ENCODE data around the gene MRPL1. TPM values are rescaled to one million over a fixed set of nuclear protein-coding genes. Genes with fewer than 3 reads are reported as not detected.

The MRPL1 gene
- total RNA-seq (10 to 100 TPM; 16.6 to 17.9 TPM), polyA plus RNA-seq (ENCODE audit: insufficient read depth, low read depth, low replicate concordance) (11.5 TPM)
- long read RNA-seq, donor 1, transcript MRPL1-201 (9 exons, 1,490 nt): major isoform, 17 of 29 reads
- long read RNA-seq, donor 1, partial matches to known transcripts: 12 of 29 reads
- long read RNA-seq, donor 1, other reads (novel, unspliced or antisense): 0 of 29 reads
- long read RNA-seq, donor 2, transcript MRPL1-201 (9 exons, 1,490 nt): major isoform, 10 of 16 reads
- long read RNA-seq, donor 2, partial matches to known transcripts: 6 of 16 reads
- long read RNA-seq, donor 2, other reads (novel, unspliced or antisense): 0 of 16 reads

- Histone ChIP-seq H3K4me1 (peaks cover 6% of the 10 kb centered on the region), H3K27ac (peak within 1 kb of the TSS; percentile 83 to 96), H3K27me3 (no peaks in the 10 kb centered on the region), H3K36me3 (ENCODE audit: low read depth, missing control alignments) (no peaks in the 10 kb centered on the region), H3K4me3 (peak within 1 kb of the TSS; percentile 66 to 73), H3K9me3 (no peaks in the 10 kb centered on the region)
- 0% methylated on average over 30 to 33 of the region's 33 CpGs for WGBS, 2 donors
- TF ChIP-seq CTCF (IDR thresholded peaks at IDR 0.05) (no peak), POLR2A (IDR thresholded peaks at IDR 0.05) (no peak)
- intact Hi-C loops (cut with DNase I; ENCODE audit: low total_unique reads): no loop called here
- DNase-seq: peak; percentile 95
Measured at GRCh38 chr4:77862478-77863216, at the start of gene MRPL1. Gene MRPL1 (plus strand): TSS chr4:77862830. CDS start chr4:77862849, 19 bp downstream.

GRCh38 chr4:77815636-77816035 is 47.0 kb upstream of the MRPL1 start:
- Histone ChIP-seq H3K9me3 (no peaks in the 10 kb centered on the region), H3K36me3 (ENCODE audit: low read depth, missing control alignments) (no peaks in the 10 kb centered on the region), H3K27ac (no peak overlapping the region), H3K4me1 (peaks cover 17% of the 10 kb centered on the region), H3K4me3 (no peak overlapping the region), H3K27me3 (no peaks in the 10 kb centered on the region)
- DNase-seq: no peak
- TF ChIP-seq POLR2A (IDR thresholded peaks at IDR 0.05): no peak
- intact Hi-C loops (cut with DNase I; ENCODE audit: low total_unique reads): no loop called here

- Histone ChIP-seq H3K27ac (peak overlapping the region in 1 of 2 donors; percentile 100), H3K9me3 (no peaks in the 10 kb centered on the region), H3K27me3 (no peaks in the 10 kb centered on the region), H3K4me3 (no peak overlapping the region), H3K36me3 (ENCODE audit: low read depth, missing control alignments) (no peaks in the 10 kb centered on the region), H3K4me1 (peaks cover 23% of the 10 kb centered on the region)
- intact Hi-C loops (cut with DNase I; ENCODE audit: low total_unique reads): no loop called here
- 59 to 66% methylated on average over 2 of the region's 2 CpGs for WGBS, 2 donors
- DNase-seq: no peak
- no peak for TF ChIP-seq POLR2A (IDR thresholded peaks at IDR 0.05)
- TF ChIP-seq CTCF (IDR thresholded peaks at IDR 0.05): no peak
Measured at GRCh38 chr4:77816546-77816945, 46.1 kb upstream of the MRPL1 start.

- DNase-seq: no peak
- Histone ChIP-seq H3K4me1 (peaks cover 23% of the 10 kb centered on the region), H3K4me3 (peak overlapping the region; percentile 91 to 92), H3K27ac (peak overlapping the region; percentile 85 to 100), H3K9me3 (no peaks in the 10 kb centered on the region), H3K36me3 (ENCODE audit: low read depth, missing control alignments) (no peaks in the 10 kb centered on the region), H3K27me3 (no peaks in the 10 kb centered on the region)
- no peak for TF ChIP-seq POLR2A (IDR thresholded peaks at IDR 0.05)
- TF ChIP-seq CTCF (IDR thresholded peaks at IDR 0.05): no peak
- 20 to 22% methylated on average over 8 of the region's 8 CpGs for WGBS, 2 donors
- intact Hi-C loops (cut with DNase I; ENCODE audit: low total_unique reads): no loop called here
Measured at GRCh38 chr4:77817304-77818072, 45.1 kb upstream of the MRPL1 start.

GRCh38 chr4:77818073-77818601 is 44.5 kb upstream of the MRPL1 start:
- intact Hi-C loops (cut with DNase I; ENCODE audit: low total_unique reads): no loop called here

More at GRCh38 chr4:77818073-77818601, 44.5 kb upstream of the MRPL1 start:
- no peaks in the 10 kb centered on the region for H3K9me3 ChIP-seq
- peak overlapping the region; percentile 91 to 92 for H3K4me3 ChIP-seq
- H3K36me3 ChIP-seq (ENCODE audit: low read depth, missing control alignments): no peaks in the 10 kb centered on the region
- H3K27me3 ChIP-seq: no peaks in the 10 kb centered on the region
- 0% methylated on average over 13 of the region's 13 CpGs for WGBS, 2 donors
- peak overlapping the region; percentile 85 to 100 for H3K27ac ChIP-seq
- TF ChIP-seq POLR2A (IDR thresholded peaks at IDR 0.05) (no peak), CTCF (IDR thresholded peaks at IDR 0.05) (peak in 2 of 3 experiments; percentile 29 to 40)
- DNase-seq: peak; percentile 79
- H3K4me1 ChIP-seq: peaks cover 23% of the 10 kb centered on the region
